Measurements from ENCODE around the gene SQSTM1.
"Not testable (repeated sequence)": the region's sequence is repeated elsewhere in the genome, so short reads cannot be mapped to it uniquely, and the experiment has no call there.

Gene SQSTM1

GRCh38 chr5:179858586-179859427 lies 38.1 kb downstream of the SQSTM1 start, which contains the start of gene MRNIP:
MRNIP (minus strand) TSS chr5:179858817; CDS start chr5:179858796, 21 bp downstream.
- peak; percentile 96 for DNase-seq (ENCODE audit: low spot score)

- DNase-seq (ENCODE audit: low spot score): no peak
Observed at GRCh38 chr5:179860301-179860700, 39.6 kb downstream of the SQSTM1 start.

- DNase-seq (ENCODE audit: low spot score): no peak
Observed at GRCh38 chr5:179862296-179862695, 41.6 kb downstream of the SQSTM1 start.

GRCh38 chr5:179862891-179863290 lies 42.2 kb downstream of the SQSTM1 start:
- no peak for DNase-seq (ENCODE audit: low spot score)

- no peak for DNase-seq (ENCODE audit: low spot score)
Observed at GRCh38 chr5:179863449-179864085, 42.9 kb downstream of the SQSTM1 start.

- DNase-seq (ENCODE audit: low spot score): no peak
Observed at GRCh38 chr5:179864686-179865085, 44.0 kb downstream of the SQSTM1 start.

- no peak for DNase-seq (ENCODE audit: low spot score)
Observed at GRCh38 chr5:179865491-179866240, 45.0 kb downstream of the SQSTM1 start.

- peak; percentile 13 for DNase-seq (ENCODE audit: low spot score)
Observed at GRCh38 chr5:179866241-179867078, 45.8 kb downstream of the SQSTM1 start.

- no peak for DNase-seq (ENCODE audit: low spot score)
Observed at GRCh38 chr5:179867079-179867465, 46.4 kb downstream of the SQSTM1 start.

- DNase-seq (ENCODE audit: low spot score): no peak
Observed at GRCh38 chr5:179867476-179867875, 46.8 kb downstream of the SQSTM1 start.

- no peak for DNase-seq (ENCODE audit: low spot score)
Observed at GRCh38 chr5:179868541-179868940, 47.8 kb downstream of the SQSTM1 start.

- no peak for DNase-seq (ENCODE audit: low spot score)
Observed at GRCh38 chr5:179869101-179869500, 48.4 kb downstream of the SQSTM1 start.

- no peak for DNase-seq (ENCODE audit: low spot score)
Observed at GRCh38 chr5:179869641-179870402, 49.1 kb downstream of the SQSTM1 start.

GRCh38 chr5:179870403-179870903 lies 49.7 kb downstream of the SQSTM1 start:
- DNase-seq (ENCODE audit: low spot score): peak; percentile 20

GRCh38 chr5:179870952-179871351 lies 50.2 kb downstream of the SQSTM1 start:
- DNase-seq (ENCODE audit: low spot score): no peak

- DNase-seq (ENCODE audit: low spot score): not testable (repeated sequence)
Observed at GRCh38 chr5:179871533-179871932, 50.8 kb downstream of the SQSTM1 start.

GRCh38 chr5:179872055-179872827 lies 51.5 kb downstream of the SQSTM1 start:
- DNase-seq (ENCODE audit: low spot score): no peak

- DNase-seq (ENCODE audit: low spot score): no peak
Observed at GRCh38 chr5:179872828-179873575, 52.3 kb downstream of the SQSTM1 start.

- no peak for DNase-seq (ENCODE audit: low spot score)
Observed at GRCh38 chr5:179873588-179874110, 52.9 kb downstream of the SQSTM1 start.
